Forelimb muscle (tissue), 1 donor: ENCODE measurements around the gene TAF5L. TPM values are rescaled to one million over a fixed set of nuclear protein-coding genes. Genes with fewer than 3 reads are reported as not detected.
A peak's percentile ranks its signal among the peaks of the same experiment; 100 is the strongest.
"Not testable (repeated sequence)": the region's sequence is repeated elsewhere in the genome, so short reads cannot be mapped to it uniquely, and the experiment has no call there.

ENCODE experiments used
- DNase-seq: peaks from one replicate; pipeline ENCODE4 v3.0.0-alpha.2; 2013; ENCODE audit warnings: low read depth
- polyA plus RNA-seq: library from polyadenylated mRNA; unstranded; fragments of 120-200 nt; gene quantifications from one replicate; pipeline ENCODE4 v1.2.1, GENCODE V29; 2013; ENCODE audit not compliant: insufficient read length

Gene TAF5L
- polyA plus RNA-seq, 1 donor: 11.0 TPM

- no peak for DNase-seq
Measured at GRCh38 chr1:229603371-229604005, 22.4 kb downstream of the TAF5L start.

GRCh38 chr1:229600229-229600628, 25.7 kb downstream of the TAF5L start:
- DNase-seq: no peak

GRCh38 chr1:229599218-229599954, 26.5 kb downstream of the TAF5L start:
- no peak for DNase-seq

GRCh38 chr1:229597877-229598276, 28.0 kb downstream of the TAF5L start:
- no peak for DNase-seq

GRCh38 chr1:229596925-229597699, 28.8 kb downstream of the TAF5L start:
- DNase-seq: no peak

- not testable (repeated sequence) for DNase-seq
Measured at GRCh38 chr1:229595876-229596275, 30.0 kb downstream of the TAF5L start.

- DNase-seq: no peak
Measured at GRCh38 chr1:229594227-229595008, 31.5 kb downstream of the TAF5L start.

GRCh38 chr1:229593800-229594199, 32.1 kb downstream of the TAF5L start:
- DNase-seq: no peak

- DNase-seq: no peak
Measured at GRCh38 chr1:229590119-229590518, 35.8 kb downstream of the TAF5L start.

GRCh38 chr1:229585338-229585737, 40.6 kb downstream of the TAF5L start:
- DNase-seq: no peak

- DNase-seq: no peak
Measured at GRCh38 chr1:229582715-229583114, 43.2 kb downstream of the TAF5L start.

- no peak for DNase-seq
Measured at GRCh38 chr1:229582011-229582694, 43.8 kb downstream of the TAF5L start.

- no peak for DNase-seq
Measured at GRCh38 chr1:229581485-229581884, 44.4 kb downstream of the TAF5L start.

- DNase-seq: peak; percentile 55
Measured at GRCh38 chr1:229579059-229579673, 46.8 kb downstream of the TAF5L start.

GRCh38 chr1:229578168-229579058, 47.5 kb downstream of the TAF5L start:
- no peak for DNase-seq

- no peak for DNase-seq
Measured at GRCh38 chr1:229574679-229575442, 51.1 kb downstream of the TAF5L start.

- no peak for DNase-seq
Measured at GRCh38 chr1:229572286-229572685, 53.6 kb downstream of the TAF5L start.

GRCh38 chr1:229570891-229571516, 54.9 kb downstream of the TAF5L start:
- DNase-seq: no peak
